CD4-positive, alpha-beta T cell (primary cell): ENCODE results near the gene METTL1. TPM values are rescaled to one million over a fixed set of nuclear protein-coding genes. Genes with fewer than 3 reads are reported as not detected.

Source experiments
- ATAC-seq: fragments of 200-7000 bp; cut with Tn5 transposase; one replicate; pipeline ENCODE4 v1.10.0; 2022; ENCODE audit warnings: mild to moderate bottlenecking; ENCODE audit not compliant: poor library complexity
- CTCF ChIA-PET: fragments of 350-600 bp; sonication (Branson Sonifier 250); formaldehyde crosslinking; loops from one replicate; lab custom pipeline; 2021; ENCODE audit warnings: antibody characterized with exemption, inconsistent platforms; lab: Charles Lee
- POLR2A ChIA-PET: fragments of 350-600 bp; sonication (Branson Sonifier 250); formaldehyde crosslinking; loops from one replicate; lab custom pipeline; 2021; ENCODE audit warnings: antibody characterized with exemption, inconsistent platforms; lab: Charles Lee
- DNase-seq, 14 experiments: peaks; one replicate each; pipeline ENCODE4 v3.0.0-alpha.2; 2013 to 2020; ENCODE audit warnings: mixed read lengths in 2 of 14
- H3K27ac ChIP-seq, 2 donors: one replicate each; pipeline versions ENCODE4 v1.5.1 to v1.7.0; 2013; ENCODE audit warnings: low read length in 2 of 2, low read depth in 1 of 2, mild to moderate bottlenecking in 1 of 2
- H3K27me3 ChIP-seq, 2 experiments: 1 replicate in 1 of 2; 2 replicates in 1 of 2; pipeline versions ENCODE4 v1.6.1 to v1.7.0; 2013; ENCODE audit warnings: low read length in 2 of 2, control low read depth in 1 of 2, mild to moderate bottlenecking in 1 of 2, moderate library complexity in 1 of 2; ENCODE audit not compliant: insufficient read depth in 2 of 2, control insufficient read depth in 1 of 2
- H3K36me3 ChIP-seq: one replicate; pipeline ENCODE4 v1.6.1; 2013; ENCODE audit warnings: low read length, control low read depth; ENCODE audit not compliant: insufficient read depth
- H3K4me1 ChIP-seq: one replicate; pipeline ENCODE4 v1.6.1; 2013; ENCODE audit warnings: low read length, control low read depth; ENCODE audit not compliant: insufficient read depth
- H3K4me3 ChIP-seq: one replicate; pipeline ENCODE4 v1.5.1; 2013; ENCODE audit warnings: mild to moderate bottlenecking, low read length, moderate library complexity
- H3K9me3 ChIP-seq, 2 experiments: 1 replicate in 1 of 2; 2 replicates in 1 of 2; pipeline versions ENCODE4 v1.6.1 to v1.7.0; 2013; ENCODE audit warnings: low read length in 2 of 2, mild to moderate bottlenecking in 2 of 2, control low read depth in 1 of 2, moderate library complexity in 1 of 2; ENCODE audit not compliant: control insufficient read depth in 1 of 2, insufficient read depth in 1 of 2
- H3K27ac Mint-ChIP-seq: one replicate; pipeline ENCODE4 v1.8.0; 2020; ENCODE audit warnings: mixed read lengths
- H3K27me3 Mint-ChIP-seq: one replicate; pipeline ENCODE4 v1.8.0; 2021; ENCODE audit warnings: mixed read lengths
- H3K36me3 Mint-ChIP-seq: one replicate; pipeline ENCODE4 v1.8.0; 2021; ENCODE audit warnings: low read depth, mixed read lengths
- H3K4me1 Mint-ChIP-seq: one replicate; pipeline ENCODE4 v1.8.0; 2021; ENCODE audit warnings: low read depth, mixed read lengths
- H3K4me3 Mint-ChIP-seq: one replicate; pipeline ENCODE4 v1.8.0; 2020; ENCODE audit warnings: mild to moderate bottlenecking, mixed read lengths
- H3K9me3 Mint-ChIP-seq: one replicate; pipeline ENCODE4 v1.8.0; 2020; ENCODE audit warnings: mixed read lengths
- intact Hi-C, 2 experiments: fragments of 100-400 bp; cut with DNase I in 1 of 2; cut with micrococcal nuclease in 1 of 2; formaldehyde crosslinking; loops; one replicate each; pipeline versions ENCODE4 v1.15.1 to v1.9.0; 2023 to 2025; cut with DNase I, micrococcal nuclease
- total RNA-seq, 174 experiments: library from RNA in 2 of 174; stranded (reverse) in 2 of 174; gene quantifications; one replicate each; pipeline ENCODE4 v1.2.3 and lab custom pipeline; 2021 to 2026
- TF ChIP-seq, protein P1 (sequence below): fragments of 200-600 bp; IDR thresholded peaks from one replicate; pipeline ENCODE4 v1.8.0; 2022; ENCODE audit warnings: antibody characterized with exemption, mild to moderate bottlenecking

Gene METTL1
- total RNA-seq, 2 experiments from 2014 or later = 9.3 to 12.0 TPM

DNA sequence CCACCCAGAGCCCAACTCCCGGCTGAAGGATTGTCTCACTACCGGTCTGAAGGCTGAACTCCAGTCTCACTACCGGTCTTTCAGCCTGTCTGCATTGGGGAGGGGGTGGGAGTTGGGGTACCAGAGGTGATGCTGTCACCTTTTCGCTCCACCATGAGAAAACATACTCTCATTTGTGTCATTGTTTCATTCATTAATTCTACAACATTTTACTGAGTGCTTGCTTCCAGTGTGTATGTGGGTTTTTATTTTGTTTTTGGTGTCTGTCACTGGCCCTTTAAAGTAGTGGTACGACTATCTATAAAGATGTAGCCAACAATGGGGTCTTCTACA, 19.3 kb downstream of the METTL1 start:
- Mint-ChIP-seq H3K27me3 (no peaks in the 10 kb centered on the region), H3K4me1 (peaks cover 59% of the 10 kb centered on the region), H3K9me3 (no peaks in the 10 kb centered on the region), H3K4me3 (peak overlapping the region; percentile 89), H3K36me3 (peaks cover 51% of the 10 kb centered on the region), H3K27ac (peak overlapping the region; percentile 87)
- Histone ChIP-seq H3K27me3 (no peaks in the 10 kb centered on the region), H3K4me1 (peaks cover 56% of the 10 kb centered on the region), H3K36me3 (peaks cover 23% of the 10 kb centered on the region), H3K27ac (peak overlapping the region; percentile 73 to 86), H3K4me3 (peak overlapping the region; percentile 12), H3K9me3 (no peaks in the 10 kb centered on the region)
- DNase-seq (no peak), ATAC-seq (no peak)
- ChIA-PET CTCF (no interaction called here), POLR2A (interaction anchor here (1.0 to 1.2 kb wide), 5 partner anchors 11 to 32 kb away, joined by 3 to 9 read pairs (median 3); partner anchors contain the start of genes CYP27B1, EEF1AKMT3 and METTL1)
- TF ChIP-seq, protein P1, sequence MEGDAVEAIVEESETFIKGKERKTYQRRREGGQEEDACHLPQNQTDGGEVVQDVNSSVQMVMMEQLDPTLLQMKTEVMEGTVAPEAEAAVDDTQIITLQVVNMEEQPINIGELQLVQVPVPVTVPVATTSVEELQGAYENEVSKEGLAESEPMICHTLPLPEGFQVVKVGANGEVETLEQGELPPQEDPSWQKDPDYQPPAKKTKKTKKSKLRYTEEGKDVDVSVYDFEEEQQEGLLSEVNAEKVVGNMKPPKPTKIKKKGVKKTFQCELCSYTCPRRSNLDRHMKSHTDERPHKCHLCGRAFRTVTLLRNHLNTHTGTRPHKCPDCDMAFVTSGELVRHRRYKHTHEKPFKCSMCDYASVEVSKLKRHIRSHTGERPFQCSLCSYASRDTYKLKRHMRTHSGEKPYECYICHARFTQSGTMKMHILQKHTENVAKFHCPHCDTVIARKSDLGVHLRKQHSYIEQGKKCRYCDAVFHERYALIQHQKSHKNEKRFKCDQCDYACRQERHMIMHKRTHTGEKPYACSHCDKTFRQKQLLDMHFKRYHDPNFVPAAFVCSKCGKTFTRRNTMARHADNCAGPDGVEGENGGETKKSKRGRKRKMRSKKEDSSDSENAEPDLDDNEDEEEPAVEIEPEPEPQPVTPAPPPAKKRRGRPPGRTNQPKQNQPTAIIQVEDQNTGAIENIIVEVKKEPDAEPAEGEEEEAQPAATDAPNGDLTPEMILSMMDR = no peak
- intact Hi-C loops = loop anchor here (1.0 to 5.0 kb wide), 4 partner anchors 11 to 275 kb away; partner anchors contain the start of genes ARHGAP9 (in 1 of the 2), CTDSP2 (in 1 of the 2), DDIT3 (in 1 of the 2) and MBD6 (in 1 of the 2)

DNA sequence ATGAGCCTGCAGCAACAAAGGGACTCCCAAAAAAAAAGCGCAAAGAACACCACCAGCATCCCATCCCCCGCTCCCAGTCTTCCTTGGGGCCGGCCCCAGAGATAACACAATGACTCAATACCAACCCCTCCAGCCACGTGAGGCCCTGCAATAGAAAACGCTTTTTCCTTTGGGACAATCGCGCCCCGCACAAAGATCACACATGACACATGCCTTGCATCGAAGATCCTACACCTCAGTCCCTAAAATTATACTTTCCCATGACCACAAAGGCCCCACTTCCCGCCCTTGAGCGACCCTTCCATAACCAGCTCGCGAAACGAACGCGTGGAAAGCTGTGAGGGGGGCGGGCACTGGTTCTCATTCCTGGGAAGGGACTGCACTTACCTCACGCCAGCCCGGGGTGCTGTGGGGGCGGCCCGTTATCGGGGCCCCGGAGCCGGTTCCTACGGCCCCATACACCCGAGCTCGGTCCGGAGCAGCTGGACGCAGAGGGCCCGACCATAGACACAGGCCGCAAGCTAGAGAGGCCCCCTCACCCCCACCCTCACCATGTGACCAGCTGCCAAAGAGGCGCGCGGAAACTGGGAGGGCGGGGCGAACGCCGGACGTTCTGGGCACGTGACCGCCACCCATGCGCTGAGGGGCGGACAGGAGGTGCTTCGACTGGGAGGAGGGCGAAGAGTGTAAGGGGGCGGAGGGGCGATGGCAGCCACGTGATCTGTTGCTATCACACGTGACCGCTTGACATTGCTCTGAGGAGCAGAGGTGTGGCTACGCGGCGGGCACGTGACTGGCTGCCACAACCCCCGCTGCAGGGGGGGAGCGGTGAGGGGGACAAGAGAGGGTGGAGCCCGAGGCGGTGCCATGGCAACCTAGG, 19.9 kb downstream of the METTL1 start, which contains the start of gene CDK4:
Gene CDK4 (minus strand): TSS at position 523 of the 880 bp plus-strand sequence. CDS start 593 bp downstream, outside the sequence.
- intact Hi-C loops = loop anchor here (1.0 to 5.0 kb wide), 4 partner anchors 11 to 275 kb away; partner anchors contain the start of genes ARHGAP9 (in 1 of the 2), CTDSP2 (in 1 of the 2), DDIT3 (in 1 of the 2) and MBD6 (in 1 of the 2)
- no peaks in the 10 kb centered on the region for H3K9me3 Mint-ChIP-seq
- no peaks in the 10 kb centered on the region for H3K27me3 Mint-ChIP-seq
- peaks cover 62% of the 10 kb centered on the region for H3K4me1 Mint-ChIP-seq
- H3K9me3 ChIP-seq = no peaks in the 10 kb centered on the region
- ChIA-PET CTCF (interaction anchor here (0.8 kb wide), 1 partner anchor 169 kb away, joined by 3 read pairs; no protein-coding TSS in a partner anchor), POLR2A (interaction anchor here (0.6 to 1.2 kb wide), 9 partner anchors 11 to 1787 kb away, joined by 3 to 9 read pairs (median 3); partner anchors contain the start of genes CYP27B1, DDIT3, EEF1AKMT3 and METTL1)
- H3K4me3 Mint-ChIP-seq = peak within 1 kb of the TSS; percentile 89
- ATAC-seq (peak; percentile 75), DNase-seq (peak; percentile 97 to 100 (median 98))
- peaks cover 55% of the 10 kb centered on the region for H3K36me3 Mint-ChIP-seq
- H3K27ac ChIP-seq = peak within 1 kb of the TSS; percentile 74 to 86
- no peaks in the 10 kb centered on the region for H3K27me3 ChIP-seq
- peaks cover 28% of the 10 kb centered on the region for H3K36me3 ChIP-seq
- TF ChIP-seq, protein P1 = no peak
- H3K27ac Mint-ChIP-seq = peak within 1 kb of the TSS; percentile 87
- peaks cover 54% of the 10 kb centered on the region for H3K4me1 ChIP-seq
- H3K4me3 ChIP-seq = peak within 1 kb of the TSS; percentile 66

DNA sequence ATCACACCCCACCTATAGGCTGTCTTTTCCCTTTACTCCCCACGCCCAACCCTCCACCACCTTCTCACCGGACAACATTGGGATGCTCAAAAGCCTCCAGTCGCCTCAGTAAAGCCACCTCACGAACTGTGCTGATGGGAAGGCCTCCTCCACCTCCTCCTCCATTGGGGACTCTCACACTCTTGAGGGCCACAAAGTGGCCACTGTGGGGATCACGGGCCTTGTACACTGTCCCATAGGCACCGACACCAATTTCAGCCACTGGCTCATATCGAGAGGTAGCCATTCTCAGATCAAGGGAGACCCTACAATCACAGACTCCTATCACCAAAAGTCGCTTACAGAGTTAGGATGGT, 20.5 kb downstream of the METTL1 start:
- Mint-ChIP-seq H3K36me3 (peaks cover 55% of the 10 kb centered on the region), H3K27ac (peak overlapping the region; percentile 87), H3K4me1 (peaks cover 62% of the 10 kb centered on the region), H3K9me3 (no peaks in the 10 kb centered on the region), H3K4me3 (peak overlapping the region; percentile 89), H3K27me3 (no peaks in the 10 kb centered on the region)
- Histone ChIP-seq H3K4me3 (peak overlapping the region; percentile 66), H3K27me3 (no peaks in the 10 kb centered on the region), H3K27ac (peak overlapping the region; percentile 74 to 78), H3K36me3 (peaks cover 34% of the 10 kb centered on the region), H3K4me1 (peaks cover 50% of the 10 kb centered on the region), H3K9me3 (no peaks in the 10 kb centered on the region)
- DNase-seq = peak in 1 of 14 experiments; percentile 39
- ATAC-seq = no peak
- CTCF ChIA-PET = interaction anchor here (0.8 kb wide), 1 partner anchor 168 kb away, joined by 3 read pairs; no protein-coding TSS in a partner anchor
- TF ChIP-seq, protein P1 = no peak
- intact Hi-C loops = loop anchor here (5.0 kb wide), 3 partner anchors 96 to 274 kb away; partner anchors contain the start of genes ARHGAP9 (in 1 of the 2), CTDSP2 (in 1 of the 2), DDIT3 (in 1 of the 2) and MBD6 (in 1 of the 2)
- POLR2A ChIA-PET = interaction anchor here (0.6 to 1.2 kb wide), 7 partner anchors 10 to 1787 kb away, joined by 3 to 9 read pairs (median 3); partner anchors contain the start of genes CYP27B1 and DDIT3
